ENCODE data around the gene SPOCK2. TPM values are rescaled to one million over a fixed set of nuclear protein-coding genes. Genes with fewer than 3 reads are reported as not detected.
A peak's percentile ranks its signal among the peaks of the same experiment; 100 is the strongest.

Gene SPOCK2
- polyA plus RNA-seq, 3 donors, result 0.20 to 1.6 (median 0.45) TPM

DNA sequence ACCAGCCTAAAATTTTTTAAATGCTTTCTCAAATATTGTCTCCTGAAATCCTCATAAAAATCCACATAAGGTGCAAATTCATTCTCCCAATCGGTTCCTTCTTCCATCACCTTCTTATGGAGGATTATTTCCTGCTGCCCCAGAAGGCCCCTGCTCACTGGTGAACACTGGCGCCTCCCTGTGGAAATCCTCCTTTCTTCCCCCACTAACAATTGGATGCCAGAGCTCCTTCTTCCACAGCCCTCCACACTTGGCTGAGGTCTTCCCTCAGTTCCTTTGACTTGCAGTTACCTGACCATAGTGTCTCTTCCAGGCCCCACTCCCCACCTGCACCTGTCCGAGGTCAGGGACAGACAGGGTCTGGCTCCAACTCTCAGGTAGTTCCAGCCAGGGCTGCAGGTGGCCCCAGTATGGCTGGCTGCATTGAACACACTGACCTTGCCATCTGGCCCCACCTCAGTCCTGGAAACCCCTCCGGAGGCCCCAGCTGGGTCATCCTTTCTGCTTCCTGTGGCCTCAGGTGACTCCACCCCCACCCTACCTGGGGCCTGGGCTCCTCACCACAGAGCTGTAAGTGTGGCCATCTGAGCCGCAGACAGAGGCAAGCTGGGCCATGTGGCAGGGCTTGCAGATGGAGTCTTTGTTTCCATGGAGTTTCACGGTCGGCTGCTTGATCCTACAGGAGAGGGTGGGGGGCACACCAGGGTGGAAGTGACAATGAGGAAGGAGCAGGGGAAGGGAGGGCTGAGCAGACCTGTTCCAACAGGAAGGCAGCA is 18.4 kb downstream of the SPOCK2 start:
- H3K36me3 Mint-ChIP-seq, result no peaks in the 10 kb centered on the region
- Histone ChIP-seq H3K9me3 (replicated peaks in 1 of 2; ENCODE audit: control insufficient read depth in 1 of 2, insufficient read depth in 1 of 2, low read length in 2 of 2) (peaks cover 0 to 4% of the 10 kb centered on the region in 2 donors), H3K36me3 (replicated peaks in 1 of 2; ENCODE audit: control insufficient read depth in 1 of 2, insufficient read depth in 2 of 2, low read length in 2 of 2) (no peaks in the 10 kb centered on the region), H3K4me2 (replicated peaks; ENCODE audit: extremely low read depth, low read length, poor library complexity, severe bottlenecking) (no peak overlapping the region), H2AFZ (ENCODE audit: insufficient read depth, low read depth, low read length, poor library complexity, severe bottlenecking) (no peak overlapping the region), H3K27me3 (ENCODE audit: control insufficient read depth in 2 of 2, insufficient read depth in 2 of 2, low read length in 2 of 2) (no peaks in the 10 kb centered on the region), H4K20me1 (ENCODE audit: insufficient read depth, low read length) (no peaks in the 10 kb centered on the region), H3K4me3 (replicated peaks in 1 of 3; ENCODE audit: low read depth in 2 of 3, low read length in 3 of 3) (no peak overlapping the region), H3K4me1 (ENCODE audit: control insufficient read depth in 1 of 2, insufficient read depth in 2 of 2, low read length in 2 of 2) (no peaks in the 10 kb centered on the region), H3K79me2 (ENCODE audit: insufficient read depth, low read length) (no peaks in the 10 kb centered on the region), H3K9ac (ENCODE audit: insufficient read depth, low read length, poor library complexity, severe bottlenecking) (no peak overlapping the region), H3K27ac (ENCODE audit: low read depth in 1 of 2, low read length in 2 of 2) (no peak overlapping the region)
- H3K27me3 Mint-ChIP-seq (ENCODE audit: low read depth in 3 of 3), result peaks cover 0 to 1% (median 0%) of the 10 kb centered on the region in 3 donors
- TF ChIP-seq, protein P1, sequence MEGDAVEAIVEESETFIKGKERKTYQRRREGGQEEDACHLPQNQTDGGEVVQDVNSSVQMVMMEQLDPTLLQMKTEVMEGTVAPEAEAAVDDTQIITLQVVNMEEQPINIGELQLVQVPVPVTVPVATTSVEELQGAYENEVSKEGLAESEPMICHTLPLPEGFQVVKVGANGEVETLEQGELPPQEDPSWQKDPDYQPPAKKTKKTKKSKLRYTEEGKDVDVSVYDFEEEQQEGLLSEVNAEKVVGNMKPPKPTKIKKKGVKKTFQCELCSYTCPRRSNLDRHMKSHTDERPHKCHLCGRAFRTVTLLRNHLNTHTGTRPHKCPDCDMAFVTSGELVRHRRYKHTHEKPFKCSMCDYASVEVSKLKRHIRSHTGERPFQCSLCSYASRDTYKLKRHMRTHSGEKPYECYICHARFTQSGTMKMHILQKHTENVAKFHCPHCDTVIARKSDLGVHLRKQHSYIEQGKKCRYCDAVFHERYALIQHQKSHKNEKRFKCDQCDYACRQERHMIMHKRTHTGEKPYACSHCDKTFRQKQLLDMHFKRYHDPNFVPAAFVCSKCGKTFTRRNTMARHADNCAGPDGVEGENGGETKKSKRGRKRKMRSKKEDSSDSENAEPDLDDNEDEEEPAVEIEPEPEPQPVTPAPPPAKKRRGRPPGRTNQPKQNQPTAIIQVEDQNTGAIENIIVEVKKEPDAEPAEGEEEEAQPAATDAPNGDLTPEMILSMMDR (IDR thresholded peaks at IDR 0.05), result no peak
- no peak for DNase-seq
- WGBS (ENCODE audit: insufficient coverage), result 52% methylated on average over 5 of the region's 7 CpGs
- H3K27ac Mint-ChIP-seq, result no peak overlapping the region
- intact Hi-C loops (cut with micrococcal nuclease), result no loop called here
- H3K4me3 Mint-ChIP-seq, result no peak overlapping the region
- peaks cover 0 to 7% (median 5%) of the 10 kb centered on the region in 7 donors for H3K9me3 Mint-ChIP-seq
- H3K4me1 Mint-ChIP-seq, result no peaks in the 10 kb centered on the region

DNA sequence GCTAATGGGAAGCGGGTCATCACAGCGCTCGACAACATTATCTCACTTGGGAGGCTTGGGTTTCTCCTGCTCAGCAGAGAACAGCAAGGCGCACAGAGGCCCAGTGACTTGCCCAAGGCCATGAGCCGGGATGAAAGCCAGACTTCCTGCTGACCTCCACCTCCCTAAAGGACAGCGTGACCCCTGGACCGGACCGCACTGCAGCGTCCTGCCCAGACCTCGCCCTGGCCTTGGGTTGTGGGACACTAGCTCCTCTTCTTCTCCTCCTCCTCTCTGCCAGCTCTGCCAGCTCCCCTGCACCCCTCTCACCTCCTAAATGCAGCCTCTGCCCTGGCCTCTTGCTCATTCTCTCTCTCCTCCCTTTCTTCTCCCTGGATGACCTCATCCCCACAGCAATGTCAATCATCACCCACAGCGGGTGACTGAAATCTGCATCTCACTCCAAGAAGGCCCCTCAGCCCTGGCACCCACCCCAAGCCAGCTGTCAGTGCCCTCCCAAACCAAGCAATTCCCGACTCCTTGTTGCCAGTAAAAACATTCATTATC is 19.4 kb downstream of the SPOCK2 start:
- Mint-ChIP-seq H3K4me1 (no peaks in the 10 kb centered on the region), H3K9me3 (peaks cover 0 to 7% (median 5%) of the 10 kb centered on the region in 7 donors), H3K36me3 (no peaks in the 10 kb centered on the region), H3K27me3 (ENCODE audit: low read depth in 3 of 3) (no peaks in the 10 kb centered on the region), H3K27ac (peak overlapping the region in 1 of 7 donors; percentile 42), H3K4me3 (no peak overlapping the region)
- H3K79me2 ChIP-seq (ENCODE audit: insufficient read depth, low read length), result no peaks in the 10 kb centered on the region
- no peaks in the 10 kb centered on the region for H3K36me3 ChIP-seq (replicated peaks in 1 of 2; ENCODE audit: control insufficient read depth in 1 of 2, insufficient read depth in 2 of 2, low read length in 2 of 2)
- WGBS (ENCODE audit: insufficient coverage), result 82% methylated on average over 11 of the region's 12 CpGs
- no peak overlapping the region for H3K4me3 ChIP-seq (replicated peaks in 1 of 3; ENCODE audit: low read depth in 2 of 3, low read length in 3 of 3)
- no peak for DNase-seq
- H3K9ac ChIP-seq (ENCODE audit: insufficient read depth, low read length, poor library complexity, severe bottlenecking), result no peak overlapping the region
- no peaks in the 10 kb centered on the region for H3K4me1 ChIP-seq (ENCODE audit: control insufficient read depth in 1 of 2, insufficient read depth in 2 of 2, low read length in 2 of 2)
- no peaks in the 10 kb centered on the region for H4K20me1 ChIP-seq (ENCODE audit: insufficient read depth, low read length)
- TF ChIP-seq, protein P1 (IDR thresholded peaks at IDR 0.05), result no peak
- H3K4me2 ChIP-seq (replicated peaks; ENCODE audit: extremely low read depth, low read length, poor library complexity, severe bottlenecking), result no peak overlapping the region
- intact Hi-C loops (cut with micrococcal nuclease), result no loop called here
- H3K9me3 ChIP-seq (replicated peaks in 1 of 2; ENCODE audit: control insufficient read depth in 1 of 2, insufficient read depth in 1 of 2, low read length in 2 of 2), result peaks cover 0 to 4% of the 10 kb centered on the region in 2 donors
- no peak overlapping the region for H3K27ac ChIP-seq (ENCODE audit: low read depth in 1 of 2, low read length in 2 of 2)
- no peaks in the 10 kb centered on the region for H3K27me3 ChIP-seq (ENCODE audit: control insufficient read depth in 2 of 2, insufficient read depth in 2 of 2, low read length in 2 of 2)
- H2AFZ ChIP-seq (ENCODE audit: insufficient read depth, low read depth, low read length, poor library complexity, severe bottlenecking), result no peak overlapping the region
